ENCODE measurements around the gene ITGA5. TPM values are rescaled to one million over a fixed set of nuclear protein-coding genes. Genes with fewer than 3 reads are reported as not detected.

The ITGA5 gene
- total and polyA plus RNA-seq, 9 of the 15 experiments (the other 6 are each of a cell fraction or from before 2014, with no cell fraction given), result 9.1 to 82.1 (median 47.4) TPM

GRCh38 chr12:54431911-54432814 lies 13.1 kb upstream of the ITGA5 start (continued):
- TF ChIP-seq ZBTB9 (CRISPR knock-in tag; IDR thresholded peaks at IDR 0.05), result no peak
- no peak for TF ChIP-seq CREB5 (CRISPR knock-in tag; IDR thresholded peaks at IDR 0.05)
- no peak for TF ChIP-seq RFX7 (CRISPR knock-in tag; IDR thresholded peaks at IDR 0.05)
- TF ChIP-seq TSHZ1 (CRISPR knock-in tag; IDR thresholded peaks at IDR 0.05), result no peak
- no peak for TF ChIP-seq MECOM (CRISPR knock-in tag; IDR thresholded peaks at IDR 0.05)
- TF ChIP-seq ZNF707 (CRISPR knock-in tag; conservative IDR thresholded peaks at IDR 0.05), result no peak
- TF ChIP-seq CBX1 (IDR thresholded peaks at IDR 0.05; ENCODE audit: low read depth), result no peak
- no peak for TF ChIP-seq PHF20 (IDR thresholded peaks at IDR 0.05; ENCODE audit: partially characterized antibody)
- no peak for TF ChIP-seq CTCF (IDR thresholded peaks at IDR 0.05 in 2 of 3, conservative IDR thresholded peaks at IDR 0.05 in 1 of 3; ENCODE audit: insufficient read depth in 2 of 3, low read depth in 1 of 3, low read length in 3 of 3)
- no peak for TF ChIP-seq SRSF3 (IDR thresholded peaks at IDR 0.05; ENCODE audit: insufficient read depth, low read length)
- TF ChIP-seq FOXO4 (CRISPR knock-in tag; IDR thresholded peaks at IDR 0.05), result no peak
- TF ChIP-seq ZNF830 (CRISPR knock-in tag; IDR thresholded peaks at IDR 0.05), result no peak
- peak; percentile 85 for TF ChIP-seq ZEB2 (IDR thresholded peaks at IDR 0.05)
- TF ChIP-seq ZBTB7A (IDR thresholded peaks at IDR 0.05; ENCODE audit: borderline replicate concordance, control insufficient read depth, low read depth, low read length), result no peak
- TF ChIP-seq ZFP91 (CRISPR knock-in tag; IDR thresholded peaks at IDR 0.05), result no peak
